Measurements from ENCODE around the gene KCNMB2.
"Not testable (repeated sequence)": the region's sequence is repeated elsewhere in the genome, so short reads cannot be mapped to it uniquely, and the experiment has no call there.

Gene KCNMB2

GRCh38 chr3:178732824-178733223, 196.6 kb downstream of the KCNMB2 start:
- Histone ChIP-seq H3K9me3 (ENCODE audit: control insufficient read depth in 2 of 2, low read length in 2 of 2) (no peaks in the 10 kb centered on the region), H3K4me3 (ENCODE audit: low read length in 2 of 2) (no peak overlapping the region), H3K9ac (ENCODE audit: low read length in 2 of 2) (no peak overlapping the region)

GRCh38 chr3:178735032-178735674, 198.9 kb downstream of the KCNMB2 start:
- Histone ChIP-seq H3K4me1 (ENCODE audit: control insufficient read depth, insufficient read depth, low read length) (peaks cover 10% of the 10 kb centered on the region), H3K27ac (ENCODE audit: low read length) (no peak overlapping the region), H3K27me3 (ENCODE audit: control insufficient read depth in 1 of 2, insufficient read depth in 2 of 2, low read length in 2 of 2) (no peaks in the 10 kb centered on the region), H3K9me3 (ENCODE audit: control insufficient read depth in 2 of 2, low read length in 2 of 2) (no peaks in the 10 kb centered on the region), H3K9ac (ENCODE audit: low read length in 2 of 2) (no peak overlapping the region), H3K4me3 (ENCODE audit: low read length in 2 of 2) (no peak overlapping the region), H3K36me3 (ENCODE audit: control insufficient read depth in 2 of 2, insufficient read depth in 2 of 2, low read length in 2 of 2) (no peaks in the 10 kb centered on the region)

More at GRCh38 chr3:178732824-178733223, 196.6 kb downstream of the KCNMB2 start:
- Histone ChIP-seq H3K27me3 (ENCODE audit: control insufficient read depth in 1 of 2, insufficient read depth in 2 of 2, low read length in 2 of 2) (no peaks in the 10 kb centered on the region), H3K4me1 (ENCODE audit: control insufficient read depth, insufficient read depth, low read length) (peaks cover 10% of the 10 kb centered on the region), H3K36me3 (ENCODE audit: control insufficient read depth in 2 of 2, insufficient read depth in 2 of 2, low read length in 2 of 2) (no peaks in the 10 kb centered on the region), H3K27ac (ENCODE audit: low read length) (no peak overlapping the region)

- Histone ChIP-seq H3K27me3 (ENCODE audit: control insufficient read depth in 1 of 2, insufficient read depth in 2 of 2, low read length in 2 of 2) (no peaks in the 10 kb centered on the region), H3K27ac (ENCODE audit: low read length) (no peak overlapping the region), H3K9ac (ENCODE audit: low read length in 2 of 2) (no peak overlapping the region), H3K4me3 (ENCODE audit: low read length in 2 of 2) (no peak overlapping the region), H3K9me3 (ENCODE audit: control insufficient read depth in 2 of 2, low read length in 2 of 2) (no peaks in the 10 kb centered on the region), H3K4me1 (ENCODE audit: control insufficient read depth, insufficient read depth, low read length) (peaks cover 10% of the 10 kb centered on the region), H3K36me3 (ENCODE audit: control insufficient read depth in 2 of 2, insufficient read depth in 2 of 2, low read length in 2 of 2) (no peaks in the 10 kb centered on the region)
Measured at GRCh38 chr3:178736300-178736699, 200.1 kb downstream of the KCNMB2 start.

DNA sequence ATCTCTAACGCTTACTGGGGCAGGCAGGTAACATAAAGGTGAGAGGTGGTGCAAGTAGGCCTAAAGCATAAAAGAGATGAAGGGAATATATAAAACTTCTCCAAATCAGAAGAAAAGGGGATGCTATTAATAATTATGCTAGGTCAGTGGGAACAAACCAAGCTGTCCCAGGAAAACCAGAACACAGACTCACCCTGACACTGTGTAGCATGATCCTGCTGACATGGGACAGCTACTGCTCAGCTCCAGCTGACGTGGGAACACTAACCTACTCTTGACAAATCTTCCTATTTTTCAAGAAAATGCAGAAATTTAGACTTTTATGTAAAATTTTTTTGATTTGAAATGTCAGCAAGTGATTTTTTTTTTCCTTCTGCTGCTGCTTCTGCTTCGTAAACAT, 203.5 kb downstream of the KCNMB2 start:
- Histone ChIP-seq H3K9ac (ENCODE audit: low read length in 2 of 2) (no peak overlapping the region), H3K36me3 (ENCODE audit: control insufficient read depth in 2 of 2, insufficient read depth in 2 of 2, low read length in 2 of 2) (no peaks in the 10 kb centered on the region), H3K4me3 (ENCODE audit: low read length in 2 of 2) (no peak overlapping the region), H3K27me3 (ENCODE audit: control insufficient read depth in 1 of 2, insufficient read depth in 2 of 2, low read length in 2 of 2) (no peaks in the 10 kb centered on the region), H3K27ac (ENCODE audit: low read length) (no peak overlapping the region), H3K4me1 (ENCODE audit: control insufficient read depth, insufficient read depth, low read length) (peaks cover 10% of the 10 kb centered on the region), H3K9me3 (ENCODE audit: control insufficient read depth in 2 of 2, low read length in 2 of 2) (no peaks in the 10 kb centered on the region)

DNA sequence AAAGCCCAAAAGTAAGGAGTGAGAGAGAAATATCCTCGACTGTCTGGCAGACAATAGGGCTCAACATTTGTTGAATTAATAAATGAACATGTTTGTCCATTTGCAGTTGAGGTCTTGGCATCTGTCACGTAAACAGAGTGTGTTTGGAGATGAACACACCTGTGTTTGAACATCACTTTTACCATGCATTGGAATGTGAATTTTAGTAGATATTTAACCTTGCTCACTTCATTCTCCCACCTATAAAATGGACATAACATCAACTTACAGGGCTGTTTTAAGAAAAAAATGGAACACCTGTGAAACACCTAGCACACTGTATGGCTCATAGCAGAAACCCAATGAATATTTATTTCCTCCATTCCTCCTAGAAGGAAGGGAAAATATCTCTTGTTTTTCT, 204.8 kb downstream of the KCNMB2 start:
- no peaks in the 10 kb centered on the region for H3K9me3 ChIP-seq (ENCODE audit: control insufficient read depth in 2 of 2, low read length in 2 of 2)
- H3K27ac ChIP-seq (ENCODE audit: low read length) = no peak overlapping the region
- H3K4me3 ChIP-seq (ENCODE audit: low read length in 2 of 2) = no peak overlapping the region
- no peaks in the 10 kb centered on the region for H3K36me3 ChIP-seq (ENCODE audit: control insufficient read depth in 2 of 2, insufficient read depth in 2 of 2, low read length in 2 of 2)
- H3K9ac ChIP-seq (ENCODE audit: low read length in 2 of 2) = no peak overlapping the region
- no peaks in the 10 kb centered on the region for H3K27me3 ChIP-seq (ENCODE audit: control insufficient read depth in 1 of 2, insufficient read depth in 2 of 2, low read length in 2 of 2)
- H3K4me1 ChIP-seq (ENCODE audit: control insufficient read depth, insufficient read depth, low read length) = peaks cover 3% of the 10 kb centered on the region

DNA sequence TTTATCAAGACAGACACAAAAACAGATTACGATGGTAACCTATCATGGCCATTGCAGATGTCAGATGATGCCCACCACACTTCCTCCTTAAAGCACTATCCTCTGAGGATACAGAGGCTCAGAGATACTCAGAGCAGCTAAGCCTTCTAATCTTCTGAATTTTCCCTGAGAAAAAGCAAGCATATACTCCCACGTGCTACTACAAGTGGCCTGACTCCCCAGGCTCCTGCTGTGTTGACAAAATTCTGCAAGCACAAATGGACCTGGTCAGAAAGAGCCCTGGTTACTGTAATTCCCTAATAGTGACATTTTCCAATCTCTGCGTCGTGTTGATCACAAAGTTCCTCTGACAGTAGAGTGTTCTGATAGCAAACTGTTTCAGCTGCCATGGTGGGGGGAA, 207.1 kb downstream of the KCNMB2 start:
- Histone ChIP-seq H3K4me3 (ENCODE audit: low read length in 2 of 2) (no peak overlapping the region), H3K4me1 (ENCODE audit: control insufficient read depth, insufficient read depth, low read length) (no peaks in the 10 kb centered on the region), H3K27me3 (ENCODE audit: control insufficient read depth in 1 of 2, insufficient read depth in 2 of 2, low read length in 2 of 2) (no peaks in the 10 kb centered on the region), H3K27ac (ENCODE audit: low read length) (no peak overlapping the region), H3K36me3 (ENCODE audit: control insufficient read depth in 2 of 2, insufficient read depth in 2 of 2, low read length in 2 of 2) (no peaks in the 10 kb centered on the region), H3K9me3 (ENCODE audit: control insufficient read depth in 2 of 2, low read length in 2 of 2) (no peaks in the 10 kb centered on the region), H3K9ac (ENCODE audit: low read length in 2 of 2) (no peak overlapping the region)

DNA sequence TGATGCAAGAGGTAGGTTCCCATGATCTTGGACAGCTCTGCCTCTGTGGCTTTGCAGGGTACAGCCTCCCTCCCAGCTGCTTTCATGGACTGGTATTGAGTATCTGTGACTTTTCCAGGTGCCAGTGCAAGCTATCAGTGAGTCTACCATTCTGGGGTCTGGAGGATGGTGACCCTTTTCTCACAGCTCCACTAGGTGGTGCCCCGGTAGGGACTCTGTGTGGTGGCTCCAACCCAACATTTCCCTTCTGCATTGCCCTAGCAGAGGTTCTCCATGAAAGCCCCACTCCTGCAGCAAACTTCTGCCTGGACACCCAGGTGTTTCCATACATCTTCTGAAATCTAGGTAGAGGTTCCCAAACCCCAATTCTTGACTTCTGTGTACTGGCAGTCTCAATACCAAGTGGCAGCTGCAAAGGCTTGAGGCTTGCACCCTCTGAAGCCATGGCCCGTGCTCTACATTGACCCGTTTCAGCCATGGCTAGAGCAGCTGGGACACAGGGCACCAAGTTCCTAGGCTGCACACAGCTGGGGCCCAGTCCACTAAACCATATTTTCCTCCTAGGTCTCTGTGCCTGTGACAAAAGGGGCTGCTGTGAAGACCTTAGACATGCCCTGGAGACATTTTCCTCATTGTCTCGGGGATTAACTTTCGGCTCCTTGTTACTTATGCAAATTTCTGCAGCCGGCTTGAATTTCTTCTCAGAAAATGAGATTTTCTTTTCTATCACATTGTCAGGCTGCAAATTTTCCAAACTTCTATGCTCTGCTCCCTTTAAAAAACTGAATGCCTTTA, 209.8 kb downstream of the KCNMB2 start:
- H3K9me3 ChIP-seq (ENCODE audit: control insufficient read depth in 2 of 2, low read length in 2 of 2); H3K4me1 ChIP-seq (ENCODE audit: control insufficient read depth, insufficient read depth, low read length); H3K27ac ChIP-seq (ENCODE audit: low read length); H3K27me3 ChIP-seq (ENCODE audit: control insufficient read depth in 1 of 2, insufficient read depth in 2 of 2, low read length in 2 of 2); H3K9ac ChIP-seq (ENCODE audit: low read length in 2 of 2); H3K36me3 ChIP-seq (ENCODE audit: control insufficient read depth in 2 of 2, insufficient read depth in 2 of 2, low read length in 2 of 2); H3K4me3 ChIP-seq (ENCODE audit: low read length in 2 of 2): not testable (repeated sequence)

- H3K9me3 ChIP-seq (ENCODE audit: control insufficient read depth in 2 of 2, low read length in 2 of 2) = no peaks in the 10 kb centered on the region
- no peak overlapping the region for H3K4me3 ChIP-seq (ENCODE audit: low read length in 2 of 2)
- H3K9ac ChIP-seq (ENCODE audit: low read length in 2 of 2) = no peak overlapping the region
- H3K36me3 ChIP-seq (ENCODE audit: control insufficient read depth in 2 of 2, insufficient read depth in 2 of 2, low read length in 2 of 2) = no peaks in the 10 kb centered on the region
- no peaks in the 10 kb centered on the region for H3K4me1 ChIP-seq (ENCODE audit: control insufficient read depth, insufficient read depth, low read length)
- no peak overlapping the region for H3K27ac ChIP-seq (ENCODE audit: low read length)
- H3K27me3 ChIP-seq (ENCODE audit: control insufficient read depth in 1 of 2, insufficient read depth in 2 of 2, low read length in 2 of 2) = no peaks in the 10 kb centered on the region
Measured at GRCh38 chr3:178748874-178749273, 212.6 kb downstream of the KCNMB2 start.

DNA sequence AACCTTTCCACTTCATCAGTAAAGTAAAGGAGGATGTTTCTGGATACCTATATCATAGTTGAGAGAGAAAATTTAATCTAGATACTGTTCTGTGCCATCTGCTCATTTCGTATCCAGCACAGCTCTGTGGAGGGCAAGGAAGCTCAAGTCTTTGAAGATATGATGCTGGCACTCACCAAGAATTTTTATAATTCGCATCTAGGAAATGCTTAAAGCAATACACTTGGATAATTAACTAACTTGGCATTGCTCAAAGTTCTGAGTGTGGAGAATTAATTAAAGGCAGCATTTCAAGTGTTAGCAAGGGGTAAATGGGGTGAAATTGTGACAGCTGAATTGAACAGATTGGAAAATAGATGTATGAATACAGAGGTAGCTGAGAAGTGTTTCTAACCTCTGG, 213.2 kb downstream of the KCNMB2 start:
- Histone ChIP-seq H3K36me3 (ENCODE audit: control insufficient read depth in 2 of 2, insufficient read depth in 2 of 2, low read length in 2 of 2) (no peaks in the 10 kb centered on the region), H3K4me3 (ENCODE audit: low read length in 2 of 2) (no peak overlapping the region)

DNA sequence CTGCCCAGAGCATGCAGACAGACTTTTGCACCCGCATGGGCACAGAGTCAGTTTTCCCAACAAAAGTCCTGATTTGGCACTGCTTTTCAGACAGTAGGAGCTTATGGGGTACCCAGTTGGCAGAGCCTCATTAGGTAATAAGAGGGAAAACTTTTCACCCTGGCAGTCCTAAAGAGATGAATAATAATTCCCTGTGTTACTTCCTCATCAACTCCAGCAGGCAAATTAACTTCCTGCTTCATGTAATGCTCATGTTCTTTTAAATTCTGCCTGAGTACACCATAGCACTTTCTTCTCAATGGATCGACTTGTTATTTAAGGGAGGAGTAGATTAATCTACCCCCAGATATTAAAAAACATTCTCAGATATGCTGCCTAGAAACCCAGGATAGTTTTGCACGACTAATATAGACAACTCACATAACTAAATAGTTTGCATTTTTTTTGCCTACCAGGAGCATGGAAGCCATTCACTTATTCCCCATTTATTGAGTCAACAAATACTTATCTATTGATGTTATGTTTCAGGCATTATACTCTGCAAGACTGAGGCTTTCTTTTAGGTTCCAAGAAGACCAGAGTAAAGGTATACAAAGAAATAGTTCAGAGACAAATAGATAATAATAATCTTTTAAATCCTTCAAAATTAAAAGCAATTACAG, 214.5 kb downstream of the KCNMB2 start:
- Histone ChIP-seq H3K27ac (ENCODE audit: low read length) (no peak overlapping the region), H3K4me1 (ENCODE audit: control insufficient read depth, insufficient read depth, low read length) (no peaks in the 10 kb centered on the region)

More for the DNA sequence above, 213.2 kb downstream of the KCNMB2 start:
- Histone ChIP-seq H3K27me3 (ENCODE audit: control insufficient read depth in 1 of 2, insufficient read depth in 2 of 2, low read length in 2 of 2) (no peaks in the 10 kb centered on the region), H3K9ac (ENCODE audit: low read length in 2 of 2) (no peak overlapping the region), H3K4me1 (ENCODE audit: control insufficient read depth, insufficient read depth, low read length) (no peaks in the 10 kb centered on the region), H3K27ac (ENCODE audit: low read length) (no peak overlapping the region), H3K9me3 (ENCODE audit: control insufficient read depth in 2 of 2, low read length in 2 of 2) (no peaks in the 10 kb centered on the region)

GRCh38 chr3:178752843-178753242, 216.6 kb downstream of the KCNMB2 start:
- Histone ChIP-seq H3K27ac (ENCODE audit: low read length) (no peak overlapping the region), H3K27me3 (ENCODE audit: control insufficient read depth in 1 of 2, insufficient read depth in 2 of 2, low read length in 2 of 2) (no peaks in the 10 kb centered on the region), H3K9ac (ENCODE audit: low read length in 2 of 2) (no peak overlapping the region), H3K4me3 (ENCODE audit: low read length in 2 of 2) (no peak overlapping the region), H3K4me1 (ENCODE audit: control insufficient read depth, insufficient read depth, low read length) (no peaks in the 10 kb centered on the region), H3K9me3 (ENCODE audit: control insufficient read depth in 2 of 2, low read length in 2 of 2) (no peaks in the 10 kb centered on the region), H3K36me3 (ENCODE audit: control insufficient read depth in 2 of 2, insufficient read depth in 2 of 2, low read length in 2 of 2) (no peaks in the 10 kb centered on the region)

More for the DNA sequence above, 214.5 kb downstream of the KCNMB2 start:
- Histone ChIP-seq H3K9me3 (ENCODE audit: control insufficient read depth in 2 of 2, low read length in 2 of 2) (no peaks in the 10 kb centered on the region), H3K9ac (ENCODE audit: low read length in 2 of 2) (no peak overlapping the region), H3K36me3 (ENCODE audit: control insufficient read depth in 2 of 2, insufficient read depth in 2 of 2, low read length in 2 of 2) (no peaks in the 10 kb centered on the region), H3K27me3 (ENCODE audit: control insufficient read depth in 1 of 2, insufficient read depth in 2 of 2, low read length in 2 of 2) (no peaks in the 10 kb centered on the region), H3K4me3 (ENCODE audit: low read length in 2 of 2) (no peak overlapping the region)

Data from stomach smooth muscle (tissue), 2 donors.